H9 (cell line): ENCODE results near the gene CCBE1. TPM values are rescaled to one million over a fixed set of nuclear protein-coding genes. Genes with fewer than 3 reads are reported as not detected.

ENCODE experiments used
- DNase-seq: peaks from one replicate; pipeline ENCODE4 v3.0.0-alpha.2; 2017
- H2AFZ ChIP-seq: one replicate; pipeline ENCODE4 v1.6.1; 2013; ENCODE audit warnings: mild to moderate bottlenecking, low read length, control low read depth, moderate library complexity
- H2AK5ac ChIP-seq: 2 replicates; pipeline ENCODE4 v1.6.1; 2013; ENCODE audit warnings: low read length, control low read depth, mixed read lengths; ENCODE audit not compliant: insufficient read length
- H2BK120ac ChIP-seq: one replicate; pipeline ENCODE4 v1.6.1; 2013; ENCODE audit warnings: low read depth, mild to moderate bottlenecking, low read length, control low read depth, inconsistent platforms; ENCODE audit not compliant: poor library complexity, severe bottlenecking
- H2BK12ac ChIP-seq: 2 replicates; pipeline ENCODE4 v1.6.1; 2013; ENCODE audit warnings: low read length, control low read depth, mixed read lengths, low read depth; ENCODE audit not compliant: insufficient read length
- H2BK15ac ChIP-seq: 2 replicates; pipeline ENCODE4 v1.6.1; 2013; ENCODE audit warnings: low read depth, low read length, control low read depth
- H2BK20ac ChIP-seq: one replicate; pipeline ENCODE4 v1.6.1; 2013; ENCODE audit warnings: low read depth, mild to moderate bottlenecking, low read length, control low read depth, inconsistent platforms; ENCODE audit not compliant: poor library complexity, severe bottlenecking
- H2BK5ac ChIP-seq: 2 replicates; pipeline ENCODE4 v1.6.1; 2013; ENCODE audit warnings: low read length, control low read depth, mixed read lengths; ENCODE audit not compliant: insufficient read length
- H3K14ac ChIP-seq: 2 replicates; pipeline ENCODE4 v1.6.1; 2013; ENCODE audit warnings: low read length, control low read depth; ENCODE audit not compliant: insufficient read depth
- H3K18ac ChIP-seq: 2 replicates; pipeline ENCODE4 v1.6.1; 2013; ENCODE audit warnings: low read depth, mild to moderate bottlenecking, mixed read lengths, low read length, control low read depth; ENCODE audit not compliant: insufficient read length
- H3K23ac ChIP-seq: 2 replicates; pipeline ENCODE4 v1.6.1; 2013; ENCODE audit warnings: low read length, control low read depth, mixed read lengths, low read depth; ENCODE audit not compliant: insufficient read length
- H3K23me2 ChIP-seq: 2 replicates; pipeline ENCODE4 v1.6.1; 2013; ENCODE audit warnings: low read depth, mild to moderate bottlenecking, mixed read lengths, low read length, control low read depth; ENCODE audit not compliant: insufficient read length, poor library complexity, severe bottlenecking
- H3K27ac ChIP-seq: 2 replicates; pipeline ENCODE4 v1.5.1; 2013; ENCODE audit warnings: low read length, control low read depth, mixed read lengths, low read depth; ENCODE audit not compliant: insufficient read length
- H3K27me3 ChIP-seq: 2 replicates; pipeline ENCODE4 v1.6.1; 2013; ENCODE audit warnings: low read length, control low read depth, inconsistent platforms; ENCODE audit not compliant: insufficient read depth
- H3K4ac ChIP-seq: 2 replicates; pipeline ENCODE4 v1.6.1; 2013; ENCODE audit warnings: low read depth, mild to moderate bottlenecking, control low read depth, inconsistent platforms, low read length, moderate library complexity
- H3K4me1 ChIP-seq: 2 replicates; pipeline ENCODE4 v1.6.1; 2013; ENCODE audit warnings: low read length, control low read depth, inconsistent platforms; ENCODE audit not compliant: insufficient read depth
- H3K4me2 ChIP-seq: 2 replicates; pipeline ENCODE4 v1.6.1; 2013; ENCODE audit warnings: low read length, control low read depth, mixed read lengths; ENCODE audit not compliant: insufficient read length, insufficient read depth
- H3K56ac ChIP-seq: 2 replicates; pipeline ENCODE4 v1.6.1; 2013; ENCODE audit warnings: low read depth, mild to moderate bottlenecking, mixed read lengths, low read length, control low read depth; ENCODE audit not compliant: insufficient read length
- H3K79me1 ChIP-seq: 2 replicates; pipeline ENCODE4 v1.6.1; 2013; ENCODE audit warnings: low read depth, mild to moderate bottlenecking, moderate library complexity, low read length, control low read depth, inconsistent platforms; ENCODE audit not compliant: insufficient read depth, poor library complexity, severe bottlenecking
- H3K79me2 ChIP-seq: 2 replicates; pipeline ENCODE4 v1.6.1; 2013; ENCODE audit warnings: low read length, control low read depth, inconsistent platforms; ENCODE audit not compliant: insufficient read depth
- H3K9ac ChIP-seq: 2 replicates; pipeline ENCODE4 v1.6.1; 2013; ENCODE audit warnings: low read length, control low read depth, mixed read lengths; ENCODE audit not compliant: insufficient read length; ENCODE audit errors: extremely low read depth
- H3K9me3 ChIP-seq: one replicate; pipeline ENCODE4 v1.6.1; 2013; ENCODE audit warnings: low read depth, low read length, inconsistent platforms; ENCODE audit not compliant: control insufficient read depth
- H3T11ph ChIP-seq: one replicate; pipeline ENCODE4 v1.6.1; 2013; ENCODE audit warnings: mild to moderate bottlenecking, low read length, control low read depth, inconsistent platforms
- H4K20me1 ChIP-seq: one replicate; pipeline ENCODE4 v1.6.1; 2013; ENCODE audit not compliant: control insufficient read depth, insufficient read length, insufficient read depth
- H4K5ac ChIP-seq: 2 replicates; pipeline ENCODE4 v1.6.1; 2013; ENCODE audit warnings: low read depth, mild to moderate bottlenecking, mixed read lengths, low read length, control low read depth; ENCODE audit not compliant: insufficient read length
- H4K8ac ChIP-seq: replicated peaks from 2 replicates; pipeline ENCODE4 v1.6.1; 2013; ENCODE audit warnings: low read length, control low read depth, mixed read lengths, low read depth; ENCODE audit not compliant: insufficient read length
- H4K91ac ChIP-seq: 2 replicates; pipeline ENCODE4 v1.6.1; 2013; ENCODE audit warnings: low read depth, mild to moderate bottlenecking, moderate library complexity, mixed read lengths, low read length, control low read depth; ENCODE audit not compliant: insufficient read length
- H3K27ac Mint-ChIP-seq, 3 experiments: 2 replicates in 2 of 3; 3 replicates in 1 of 3; pipeline ENCODE4 v1.8.0; 2020 to 2021; ENCODE audit warnings: mixed read lengths in 3 of 3, mild to moderate bottlenecking in 1 of 3, moderate library complexity in 1 of 3
- H3K27me3 Mint-ChIP-seq: 2 replicates; pipeline ENCODE4 v1.8.0; 2021; ENCODE audit warnings: low read depth, mild to moderate bottlenecking, moderate library complexity, mixed read lengths
- H3K36me3 Mint-ChIP-seq, 3 experiments: 2 replicates in 2 of 3; 3 replicates in 1 of 3; pipeline ENCODE4 v1.8.0; 2020 to 2021; ENCODE audit warnings: low read depth in 3 of 3, mixed read lengths in 3 of 3; ENCODE audit not compliant: insufficient read depth in 1 of 3
- H3K4me1 Mint-ChIP-seq, 2 experiments: 2 replicates each; pipeline ENCODE4 v1.8.0; 2020; ENCODE audit warnings: mixed read lengths in 2 of 2
- H3K4me3 Mint-ChIP-seq, 2 experiments: 2 replicates in 1 of 2; 3 replicates in 1 of 2; pipeline ENCODE4 v1.8.0; 2020 to 2021; ENCODE audit warnings: mild to moderate bottlenecking in 2 of 2, mixed read lengths in 2 of 2, moderate library complexity in 1 of 2
- H3K9me3 Mint-ChIP-seq, 2 experiments: 2 replicates in 1 of 2; 3 replicates in 1 of 2; pipeline ENCODE4 v1.8.0; 2020; ENCODE audit warnings: mild to moderate bottlenecking in 2 of 2, mixed read lengths in 2 of 2, moderate library complexity in 1 of 2
- CTCF ChIP-seq: fragments of 200-600 bp; sonication (generic); conservative IDR thresholded peaks from 3 replicates; pipeline ENCODE4 v1.8.0; 2021; ENCODE audit warnings: antibody characterized with exemption, mild to moderate bottlenecking
- WGBS: extraction: QIAGEN DNeasy Blood & Tissue Kit; methylation state at CpG from one replicate; pipeline ENCODE4 v1.1.7; 2013; ENCODE audit warnings: missing lambda C conversion rate, low lambda C conversion rate, mixed read lengths; ENCODE audit not compliant: insufficient read length; ENCODE audit errors: extremely low coverage; 5-methylcytosine and 5-hydroxymethylcytosine counted together
- total RNA-seq: library from RNA; stranded (reverse); gene quantifications from 2 replicates; pipeline ENCODE4 v1.2.1, GENCODE V29; 2021

The CCBE1 gene
- total RNA-seq, 1 experiment from 2014 or later, result 0.39 TPM

GRCh38 chr18:59501920-59502273 lies 195.3 kb downstream of the CCBE1 start:
- no peak overlapping the region for H3K4me3 Mint-ChIP-seq
- no CpG with 5 or more reads among the region's 6 CpGs for WGBS
- peak overlapping the region; percentile 15 for H2BK12ac ChIP-seq
- no peaks in the 10 kb centered on the region for H3K79me1 ChIP-seq
- H3K4me1 Mint-ChIP-seq, result peaks cover 15% of the 10 kb centered on the region in 2 experiments
- H2BK120ac ChIP-seq, result no peak overlapping the region
- H3K79me2 ChIP-seq, result no peaks in the 10 kb centered on the region
- H3K18ac ChIP-seq, result no peak overlapping the region
- no peak overlapping the region for H2BK5ac ChIP-seq
- no peaks in the 10 kb centered on the region for H3K9me3 ChIP-seq
- H3T11ph ChIP-seq, result no peak overlapping the region
- peak overlapping the region in 1 of 3 experiments; percentile 16; a peak in 1 of 7 replicates for H3K27ac Mint-ChIP-seq
- no peak overlapping the region for H3K4ac ChIP-seq
- no peak overlapping the region for H3K14ac ChIP-seq
- no peaks in the 10 kb centered on the region for H3K23me2 ChIP-seq
- H4K20me1 ChIP-seq, result no peaks in the 10 kb centered on the region
- H2BK20ac ChIP-seq, result no peak overlapping the region
- no peak overlapping the region for H2BK15ac ChIP-seq
- TF ChIP-seq CTCF, result no peak
- no peak overlapping the region for H3K4me2 ChIP-seq
- no peaks in the 10 kb centered on the region for H3K27me3 ChIP-seq
- no peak overlapping the region for H4K91ac ChIP-seq
- no peak overlapping the region for H3K23ac ChIP-seq
- DNase-seq, result no peak
- H4K5ac ChIP-seq, result no peak overlapping the region
- peaks cover 0 to 10% (median 9%) of the 10 kb centered on the region in 3 experiments for H3K36me3 Mint-ChIP-seq
- H4K8ac ChIP-seq, result no peak overlapping the region
- H2AFZ ChIP-seq, result no peak overlapping the region
- H3K9ac ChIP-seq, result no peak overlapping the region
- H3K4me1 ChIP-seq, result peaks cover 6% of the 10 kb centered on the region; the same call in 1 of the 2 replicates
- peaks cover 16 to 23% of the 10 kb centered on the region in 2 experiments for H3K9me3 Mint-ChIP-seq
- no peak overlapping the region for H3K27ac ChIP-seq
- H3K27me3 Mint-ChIP-seq, result peaks cover 6% of the 10 kb centered on the region
- no peak overlapping the region for H3K56ac ChIP-seq
- H2AK5ac ChIP-seq, result no peak overlapping the region
